GM19239 (cell line): ENCODE measurements around the gene LIN9.
A peak's percentile ranks its signal among the peaks of the same experiment; 100 is the strongest.
"Not testable (repeated sequence)": the region's sequence is repeated elsewhere in the genome, so short reads cannot be mapped to it uniquely, and the experiment has no call there.

Source experiments
- DNase-seq: peaks from one replicate; pipeline ENCODE4 v3.0.0; 2011; ENCODE audit warnings: low spot score; ENCODE audit not compliant: insufficient read length
- FAIRE-seq: peaks from 2 replicates; lab custom pipeline; 2011; peaks lifted over from hg19 to GRCh38; lab: Jason Lieb, UNC

The LIN9 gene

DNA sequence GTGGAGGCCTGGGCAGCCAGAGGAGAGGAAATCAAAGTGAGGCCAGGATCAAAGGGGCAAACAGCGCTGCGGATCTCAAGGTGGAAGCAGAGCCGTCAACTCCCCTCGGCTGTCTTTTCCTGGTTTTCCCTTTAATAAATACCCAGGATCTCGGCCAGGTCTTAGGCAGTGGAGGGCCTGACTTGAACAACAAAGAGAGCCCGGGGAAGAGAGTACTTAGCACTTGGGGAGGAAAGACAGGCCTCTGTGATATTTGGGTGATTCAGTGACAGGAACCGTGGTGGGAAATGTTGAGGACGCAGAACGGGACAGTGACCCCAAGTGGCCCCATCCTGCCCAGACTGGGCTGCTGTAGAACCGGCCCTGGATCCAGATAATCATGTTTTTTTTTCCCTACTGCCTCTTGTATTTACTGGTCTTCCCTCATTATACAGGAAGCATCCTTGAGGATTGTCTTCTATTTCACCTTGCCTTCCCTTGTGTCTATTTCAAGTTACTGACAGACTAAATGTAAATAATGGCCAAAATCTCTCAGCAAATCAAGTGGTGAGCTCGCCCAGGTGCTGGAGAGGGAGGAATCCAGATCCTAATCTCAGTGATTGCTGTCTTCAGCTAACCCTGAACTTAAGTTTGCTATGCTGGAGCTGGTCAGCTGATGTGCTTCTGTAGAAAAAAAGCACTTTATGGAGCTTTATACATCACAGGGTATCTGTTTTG, 88.3 kb downstream of the LIN9 start:
- DNase-seq: no peak
- FAIRE-seq: no peak

DNA sequence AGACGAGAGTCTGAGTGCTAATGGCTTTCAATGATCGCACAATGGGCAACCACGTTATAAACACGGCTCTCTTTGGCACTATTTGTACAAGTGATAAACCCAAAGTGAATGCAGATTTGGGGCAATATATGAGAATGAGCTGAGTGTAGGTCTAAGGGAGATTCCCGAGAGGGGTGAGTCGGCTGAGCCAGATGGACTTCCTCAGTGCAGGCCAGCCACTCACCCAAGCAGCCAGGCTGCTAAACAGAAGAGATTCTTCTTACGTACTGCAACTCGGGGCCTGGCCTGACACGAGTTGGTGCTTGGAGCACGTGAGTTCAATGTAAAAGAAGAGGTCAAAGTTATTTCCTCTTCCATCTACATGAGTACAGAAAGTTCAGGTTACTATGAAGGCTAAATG, 91.7 kb downstream of the LIN9 start:
- FAIRE-seq: no peak
- no peak for DNase-seq

DNA sequence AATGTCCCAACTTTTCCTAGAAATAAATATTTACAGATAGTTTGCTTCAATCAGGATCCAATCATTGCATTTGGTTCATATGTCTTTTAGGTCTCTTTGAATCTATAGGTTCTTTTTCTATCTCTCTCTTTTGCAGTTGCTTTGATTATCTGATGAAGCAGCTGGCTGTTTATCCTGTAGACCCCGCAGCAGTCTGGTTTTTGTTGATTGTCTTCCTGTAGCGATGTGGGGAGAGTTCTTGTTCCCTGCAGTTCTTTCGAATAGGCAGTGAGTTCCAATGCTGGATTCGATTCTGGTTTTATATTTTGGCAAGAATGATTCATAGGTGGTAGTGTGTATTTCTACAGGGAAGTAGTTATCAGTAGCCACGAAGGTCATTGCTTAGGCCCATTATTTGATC, 92.9 kb downstream of the LIN9 start:
- DNase-seq (no peak), FAIRE-seq (no peak)

DNA sequence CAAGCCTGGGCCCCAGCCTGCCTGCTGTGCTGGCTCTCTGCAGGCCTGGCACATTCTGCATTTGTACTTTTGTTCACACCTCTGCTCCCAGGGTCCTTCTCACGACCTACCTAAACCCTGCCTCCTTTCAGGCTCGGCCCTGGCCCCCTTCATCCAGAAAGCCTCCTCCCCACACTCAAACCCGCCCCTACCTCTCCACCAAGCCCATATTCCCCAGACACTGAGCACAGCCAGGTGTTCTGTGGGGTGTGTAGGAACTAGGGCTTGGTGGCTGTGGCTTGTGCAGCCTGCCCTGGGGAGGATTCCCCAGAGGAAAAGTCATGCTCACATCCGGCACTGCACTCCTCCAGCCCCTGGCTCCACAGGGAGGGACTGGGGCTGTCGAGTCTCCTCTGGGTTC, 93.7 kb downstream of the LIN9 start:
- no peak for FAIRE-seq
- no peak for DNase-seq

DNA sequence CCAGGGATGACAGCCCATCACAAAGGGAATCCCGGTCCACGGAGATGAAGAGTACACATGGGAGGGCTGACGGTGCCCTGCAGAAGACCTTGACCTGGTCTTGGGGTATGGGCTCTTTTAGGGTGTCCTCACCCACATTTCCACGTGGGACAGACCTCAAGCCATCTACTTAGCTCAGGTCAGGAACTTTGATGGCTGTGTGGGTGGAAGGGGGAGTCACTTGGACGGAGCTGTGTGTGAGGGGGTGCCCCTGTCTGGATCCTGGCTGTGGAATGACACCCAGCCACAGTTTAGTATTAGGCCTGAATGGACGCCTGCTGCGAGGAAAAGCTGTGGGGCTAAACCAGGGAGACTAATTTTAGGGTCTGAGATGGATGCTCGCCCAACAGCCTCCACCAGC, 96.4 kb downstream of the LIN9 start:
- FAIRE-seq: no peak

DNA sequence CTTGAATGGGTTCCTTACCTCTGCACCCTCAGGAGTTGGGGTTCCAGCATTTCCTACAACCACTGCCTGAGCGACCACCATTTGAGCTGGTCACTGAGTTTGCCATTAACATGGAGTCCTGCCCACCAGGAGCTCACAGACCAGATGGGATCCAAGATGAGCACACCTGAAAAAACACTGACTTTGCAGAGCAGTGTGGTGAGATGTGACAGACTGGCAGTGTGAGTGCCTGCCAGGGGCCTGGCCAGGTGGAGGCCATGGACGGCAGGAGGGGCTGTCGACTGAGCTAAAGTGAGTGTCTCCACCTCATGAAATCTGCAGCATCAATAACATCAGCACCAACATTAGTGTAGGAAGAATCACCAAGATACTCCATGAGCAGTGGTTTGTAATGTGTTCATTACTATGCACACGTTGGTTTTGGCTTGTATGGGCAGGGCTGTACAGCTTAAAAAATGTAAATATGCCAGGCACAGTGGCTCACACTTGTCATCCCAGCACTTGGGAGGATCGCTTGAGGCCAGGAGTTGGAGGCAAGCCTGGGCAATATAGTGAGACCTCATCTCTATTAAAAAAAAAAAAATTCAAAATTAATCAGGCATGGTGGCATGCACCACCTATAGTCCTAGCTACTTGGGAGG, 97.7 kb downstream of the LIN9 start:
- DNase-seq: no peak
- no peak for FAIRE-seq

More for the DNA sequence above, 96.4 kb downstream of the LIN9 start:
- DNase-seq: no peak

DNA sequence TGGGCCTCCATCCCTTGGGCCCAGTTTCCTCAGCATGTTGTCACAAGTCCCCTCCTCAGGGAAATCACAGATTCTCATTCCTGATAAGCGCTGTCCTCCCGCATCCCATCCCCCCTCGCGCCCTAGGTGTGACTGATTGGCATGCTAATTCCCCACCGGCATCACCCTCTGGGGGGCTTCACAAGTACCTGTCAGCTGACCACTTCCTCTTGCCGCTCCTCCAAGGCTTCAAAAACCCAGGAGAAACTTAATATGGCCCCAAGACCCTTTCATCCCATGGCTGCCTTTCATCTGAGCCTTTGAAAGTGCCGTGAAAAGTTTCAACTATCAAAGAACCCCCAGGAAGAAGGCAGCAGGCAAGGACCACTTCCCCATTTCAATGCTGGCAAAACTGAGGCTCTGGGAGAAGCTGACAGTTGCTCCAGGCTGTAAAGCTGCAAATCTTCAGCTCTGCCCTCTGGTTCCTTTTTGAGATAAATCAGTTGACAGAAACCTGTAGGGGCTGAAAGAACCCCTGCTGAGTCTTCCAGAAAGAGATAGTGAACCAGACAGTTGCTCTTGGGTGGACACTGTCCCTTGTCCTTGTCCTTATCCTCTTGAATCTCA, 98.3 kb downstream of the LIN9 start:
- no peak for DNase-seq
- FAIRE-seq: no peak

DNA sequence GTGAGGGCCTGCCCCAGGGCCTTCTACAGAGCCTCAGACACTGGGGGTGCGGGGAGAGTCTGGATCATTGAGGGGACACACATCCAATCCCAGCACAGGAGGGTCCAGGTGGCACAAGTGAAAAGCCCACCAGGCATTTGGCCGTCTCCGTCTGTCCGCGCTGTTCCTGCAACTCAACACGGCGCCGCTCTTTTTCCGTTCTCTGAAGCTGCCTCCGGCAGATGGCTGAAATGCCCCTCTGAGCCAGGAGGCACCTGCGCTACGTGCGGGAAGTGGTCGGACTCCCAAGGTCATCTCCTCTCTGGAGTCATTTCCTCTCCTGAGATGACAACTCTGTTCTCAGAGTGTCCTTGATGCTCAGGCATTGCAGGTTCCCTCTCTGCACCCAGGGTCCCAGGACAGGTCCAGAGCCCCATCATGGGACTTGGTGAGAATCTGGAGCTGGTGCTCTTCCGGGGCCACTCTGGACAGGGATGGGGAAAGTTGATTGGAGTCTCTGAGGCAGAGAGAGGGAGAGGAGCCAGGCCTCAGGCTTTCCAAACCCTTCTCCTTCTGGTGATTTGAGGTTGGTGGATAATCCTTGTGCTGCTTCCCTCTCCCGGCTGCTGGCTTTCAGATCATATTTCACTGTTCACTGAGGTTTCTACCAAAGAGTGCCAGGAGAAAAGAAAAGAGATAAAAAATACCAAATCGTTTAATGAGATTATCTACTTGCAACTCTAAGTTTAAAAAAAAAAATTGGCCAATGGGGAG, 99.5 kb downstream of the LIN9 start:
- FAIRE-seq: no peak
- DNase-seq: no peak

DNA sequence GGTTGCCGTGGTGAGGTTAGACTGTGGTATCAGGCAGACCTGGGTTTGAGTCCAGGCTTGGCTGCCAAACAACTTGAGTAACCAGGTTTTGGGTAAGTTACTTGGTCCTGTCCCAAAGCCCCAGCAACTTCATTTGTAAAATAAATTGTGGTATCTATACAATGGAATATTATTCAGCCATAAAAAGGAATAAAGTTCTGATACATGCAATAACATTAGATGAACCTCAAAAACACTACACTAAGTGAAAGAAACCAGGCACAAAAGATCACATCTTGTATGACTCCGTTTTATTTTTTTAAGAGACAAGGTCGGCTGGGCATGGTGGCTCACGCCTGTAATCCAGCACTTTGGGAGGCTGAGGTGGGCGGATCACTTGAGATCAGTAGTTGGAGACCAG, 101.9 kb downstream of the LIN9 start:
- FAIRE-seq: no peak
- no peak for DNase-seq

DNA sequence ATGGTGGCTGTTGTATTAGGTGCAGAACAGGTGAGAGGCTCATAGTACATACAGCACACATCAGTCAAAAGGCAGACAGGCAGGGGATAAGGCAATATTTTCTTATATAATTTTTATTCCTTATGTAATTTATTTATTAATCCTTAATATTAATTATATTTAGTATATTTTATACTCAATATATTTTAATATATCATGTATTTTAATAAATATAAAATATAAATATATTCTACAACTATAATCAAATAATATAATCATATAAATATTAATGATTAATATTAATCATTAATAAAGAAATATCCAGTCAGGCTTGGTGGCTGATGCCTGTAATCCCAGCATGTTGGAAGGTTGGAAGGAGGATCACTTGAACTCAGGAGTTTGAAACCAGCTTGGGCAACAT, 104.8 kb downstream of the LIN9 start:
- FAIRE-seq (no peak), DNase-seq (no peak)

DNA sequence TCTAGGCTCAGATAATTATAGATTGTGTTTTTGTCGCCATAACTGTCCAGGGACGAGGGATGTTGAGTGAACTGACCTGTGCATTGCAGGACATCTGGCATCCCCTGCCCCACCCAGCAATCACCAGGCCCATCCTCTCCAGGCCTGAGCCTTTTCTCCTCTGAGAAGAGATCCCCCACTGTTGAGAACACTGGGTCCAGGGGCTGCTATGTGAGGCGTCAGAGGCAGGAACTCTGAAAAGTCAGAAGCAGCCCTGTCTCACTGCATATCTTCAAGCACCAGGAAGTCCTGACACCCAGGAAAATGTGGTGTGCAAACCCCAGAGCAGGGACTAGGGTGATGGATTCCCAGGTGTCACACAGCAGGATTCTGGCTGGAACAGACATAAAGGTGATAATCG, 105.3 kb downstream of the LIN9 start:
- FAIRE-seq: no peak
- no peak for DNase-seq

DNA sequence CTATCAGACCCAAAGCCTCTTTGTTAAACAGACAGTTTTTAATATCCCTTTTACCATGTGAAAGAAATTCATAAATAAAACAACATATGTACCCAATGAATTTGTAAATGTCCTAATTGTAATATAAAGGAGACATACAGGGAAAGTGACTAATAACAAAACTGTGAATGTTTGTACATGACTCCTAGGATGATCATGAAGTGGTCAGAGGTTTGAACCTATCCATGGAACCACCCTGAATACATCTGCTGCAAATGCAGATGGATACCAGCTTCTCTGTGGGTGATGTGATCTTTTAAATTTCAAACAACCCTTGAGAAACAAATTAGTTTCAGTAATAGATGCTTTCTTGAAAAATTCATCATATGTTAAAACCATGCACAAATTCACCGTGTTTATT, 105.7 kb downstream of the LIN9 start:
- FAIRE-seq (no peak), DNase-seq (no peak)

DNA sequence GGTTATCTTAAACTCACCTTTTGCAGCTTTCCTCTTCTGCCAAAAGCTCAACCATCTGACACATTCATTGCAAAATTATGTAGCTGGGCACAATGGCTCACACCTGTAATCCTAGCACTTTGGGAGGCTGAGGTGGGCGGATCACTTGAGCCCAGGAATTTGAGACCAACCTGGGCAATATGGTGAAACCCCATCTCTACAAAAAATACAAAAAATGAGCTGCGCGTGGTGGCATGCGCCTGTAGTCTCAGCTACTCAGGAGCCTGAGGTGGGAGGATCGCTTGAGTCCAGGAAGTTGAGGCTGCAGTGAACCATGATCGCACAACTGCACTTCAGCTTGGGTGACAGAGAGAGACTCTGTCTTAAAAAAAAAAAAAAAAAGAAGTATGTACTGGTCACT, 106.3 kb downstream of the LIN9 start:
- FAIRE-seq: not testable (repeated sequence)

DNA sequence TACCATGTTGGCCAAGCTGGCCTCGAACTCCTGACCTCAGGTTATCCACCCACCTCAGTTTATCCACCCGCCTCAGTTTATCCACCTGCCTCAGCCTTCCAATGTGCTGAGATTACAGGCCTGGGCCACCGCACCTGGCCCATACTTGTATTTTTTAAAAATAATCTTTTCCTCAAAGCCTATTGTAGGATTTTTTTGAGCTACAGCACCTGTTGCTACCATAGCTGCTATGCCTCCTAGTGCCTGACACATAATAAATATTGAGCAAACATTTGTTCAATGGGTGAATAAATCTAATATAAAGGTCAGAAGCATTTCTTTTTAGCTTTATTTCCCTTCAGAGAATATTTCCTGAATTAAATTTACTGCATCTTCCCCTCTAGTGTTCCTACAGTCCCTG, 106.7 kb downstream of the LIN9 start:
- DNase-seq (no peak), FAIRE-seq (no peak)

More for the DNA sequence above, 106.3 kb downstream of the LIN9 start:
- not testable (repeated sequence) for DNase-seq

DNA sequence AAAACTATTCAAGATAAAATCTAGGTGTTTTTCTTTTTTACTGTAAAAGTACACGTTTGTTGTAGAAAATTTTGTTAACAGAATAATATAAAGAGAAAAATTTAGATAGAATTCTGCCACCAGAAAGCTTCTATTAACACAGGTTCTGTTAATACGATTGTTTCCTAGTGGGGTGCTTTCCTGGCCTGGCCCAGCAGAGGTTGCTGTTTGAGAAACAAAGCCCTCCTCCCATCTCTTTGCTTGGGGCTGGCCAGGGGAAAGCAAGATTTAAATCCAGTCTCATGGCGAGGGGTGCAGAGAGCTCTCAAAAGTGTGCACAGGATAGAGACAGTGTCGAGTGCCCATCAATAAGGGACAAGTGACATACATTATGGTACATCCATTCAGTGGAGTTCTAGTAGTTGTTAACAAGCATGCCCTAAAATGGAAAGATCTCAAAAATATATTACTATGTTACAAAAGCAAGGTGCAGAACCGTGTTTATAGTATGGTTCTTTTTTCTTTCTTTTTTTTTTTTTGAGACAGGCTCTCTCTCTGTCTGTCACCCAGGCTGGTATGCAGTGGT, 107.9 kb downstream of the LIN9 start:
- DNase-seq: no peak
- no peak for FAIRE-seq

DNA sequence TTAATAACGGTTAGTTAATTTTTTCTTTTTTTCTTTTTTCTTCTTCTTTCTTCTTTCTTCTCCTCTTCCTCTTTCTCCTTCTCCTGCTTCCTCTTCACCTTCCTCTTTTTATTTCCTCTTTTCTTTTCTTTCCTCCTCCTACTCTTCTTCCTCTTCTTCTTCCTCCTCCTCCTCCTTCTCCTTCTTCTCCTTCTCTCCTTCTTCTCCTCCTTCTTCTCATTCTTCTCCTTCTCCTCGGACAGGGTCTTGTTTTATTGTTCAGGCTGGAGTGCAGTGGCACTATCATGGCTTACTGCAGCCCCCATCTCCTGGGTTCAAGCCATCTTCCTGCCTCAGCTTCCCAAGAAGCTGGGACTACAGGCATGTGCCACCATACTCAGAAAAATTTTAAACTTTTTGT, 109.0 kb downstream of the LIN9 start:
- DNase-seq: no peak
- no peak for FAIRE-seq

DNA sequence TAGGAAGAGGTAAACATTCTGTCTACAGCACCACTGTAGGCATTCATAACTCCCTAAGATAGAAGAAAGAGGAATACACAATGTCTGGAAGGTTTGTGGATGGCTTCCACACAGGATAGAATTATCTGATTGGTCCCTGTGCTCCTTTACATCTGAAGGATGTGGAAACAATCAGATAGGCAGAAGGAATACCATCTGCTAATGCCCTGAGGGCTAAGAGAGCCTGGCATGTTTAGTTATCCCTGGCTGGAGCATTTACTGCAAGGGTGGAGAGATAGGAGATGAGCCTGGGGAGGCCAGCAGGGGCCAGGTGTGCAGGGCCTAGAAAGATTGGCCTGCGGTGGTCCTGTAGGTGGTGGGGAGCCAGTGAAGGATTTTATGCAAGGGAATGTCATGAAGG, 113.8 kb downstream of the LIN9 start:
- no peak for FAIRE-seq

DNA sequence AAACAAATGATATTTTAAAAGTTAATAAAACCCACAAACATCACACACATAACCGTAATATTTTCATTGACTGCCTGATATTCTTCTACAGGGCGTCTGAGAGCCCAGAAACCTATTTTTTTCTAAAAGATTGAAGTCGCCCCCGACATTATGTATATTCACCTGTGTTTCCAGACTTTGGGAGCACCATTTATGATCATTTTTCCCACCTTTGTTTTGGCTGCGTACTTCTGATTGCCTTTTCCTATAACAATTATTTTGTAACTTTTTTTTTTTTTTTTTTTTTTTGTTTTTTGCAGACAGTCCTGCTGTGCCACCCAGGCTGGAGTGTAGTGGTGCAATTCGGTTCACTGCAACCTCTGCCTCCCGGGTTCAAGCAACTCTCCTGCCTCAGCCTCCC, 121.6 kb downstream of the LIN9 start:
- FAIRE-seq (no peak), DNase-seq (no peak)

More for the DNA sequence above, 113.8 kb downstream of the LIN9 start:
- no peak for DNase-seq

DNA sequence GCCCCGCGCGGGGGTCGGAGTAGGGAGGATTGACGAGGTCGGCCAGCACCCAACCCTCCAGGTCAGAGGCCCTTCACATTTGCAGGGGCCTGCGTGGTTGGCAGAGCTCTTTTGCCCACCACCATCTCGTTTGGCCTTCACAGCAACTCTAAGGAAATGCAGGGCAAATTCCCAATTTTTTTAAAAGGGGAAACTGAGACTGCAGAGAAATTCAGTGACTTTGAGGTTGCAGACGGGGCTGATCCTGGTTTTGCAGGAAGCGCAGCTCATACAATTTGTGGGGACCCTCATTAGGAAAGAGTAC, 122.0 kb downstream of the LIN9 start:
- no peak for FAIRE-seq
- DNase-seq: no peak

DNA sequence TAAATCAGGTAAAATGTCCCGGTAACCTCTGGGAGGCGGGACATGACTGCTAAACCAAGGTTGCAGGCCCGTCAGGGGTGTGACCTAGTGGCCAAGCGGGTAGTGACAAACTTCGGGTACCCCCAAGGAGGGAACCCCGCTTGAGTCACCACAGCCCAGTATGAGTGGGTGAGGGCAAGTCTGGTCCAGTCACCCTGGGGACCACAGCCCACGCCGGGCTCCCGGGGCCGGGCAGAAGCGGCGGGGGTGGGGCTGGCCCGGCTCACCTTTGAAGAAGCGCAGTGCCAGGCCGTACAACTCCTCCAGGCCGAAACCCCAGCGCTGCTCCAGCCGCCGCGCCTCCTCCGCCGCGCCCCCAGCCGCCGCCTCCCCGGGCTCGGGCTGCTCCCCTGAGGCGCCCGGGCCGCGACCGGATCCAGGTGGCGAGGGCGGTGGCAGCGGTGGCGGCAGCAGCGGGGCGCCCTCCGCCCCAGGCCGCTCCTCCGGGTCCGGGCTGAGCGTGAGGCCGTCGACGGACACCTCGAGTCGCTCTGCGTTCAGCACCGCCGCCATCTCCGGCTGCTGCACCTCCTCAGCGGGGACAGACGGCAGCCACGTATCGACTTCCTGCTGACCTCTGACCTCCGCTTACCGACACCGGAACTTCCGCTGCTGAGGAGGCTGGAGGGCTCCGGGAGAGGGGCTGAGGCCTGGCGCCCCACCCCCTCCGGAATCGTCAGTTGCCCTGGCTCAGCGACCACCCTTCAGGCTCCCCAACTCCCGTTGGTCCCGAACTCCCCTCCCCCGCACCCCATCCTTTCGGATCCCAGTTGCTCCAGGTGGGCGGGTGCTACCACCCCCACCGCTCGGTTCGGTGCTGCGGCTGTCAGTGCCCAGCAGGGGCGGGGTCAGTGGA, 122.6 kb downstream of the LIN9 start, which contains the start of gene ACBD3:
Gene ACBD3 (minus strand): TSS at position 618 of the 895 bp plus-strand sequence. CDS start 66 bp downstream, at position 552.
- peak; percentile 96 for FAIRE-seq
- peak; percentile 93 for DNase-seq
